Measurements from ENCODE around the gene AARS2. TPM values are rescaled to one million over a fixed set of nuclear protein-coding genes. Genes with fewer than 3 reads are reported as not detected.

Gene AARS2
- total and polyA plus RNA-seq, 12 donors, result 4.7 to 10.9 (median 8.3) TPM

DNA sequence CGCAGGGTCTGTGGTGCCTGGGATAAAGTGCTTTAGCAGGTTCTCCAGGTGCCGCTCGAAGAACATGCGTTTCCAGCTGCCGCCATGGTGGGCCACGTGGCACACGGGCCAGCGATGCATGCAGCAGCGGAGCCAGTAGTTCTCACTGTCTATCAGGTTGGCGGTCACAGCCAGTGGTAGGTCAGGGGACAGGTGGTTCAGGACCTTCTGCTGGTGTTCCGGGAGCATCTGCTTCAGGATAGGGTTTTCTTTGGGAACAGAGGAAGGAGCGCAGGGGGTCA is 26.9 kb downstream of the AARS2 start:
- H3K27me3 ChIP-seq, result peaks cover 5 to 84% (median 53%) of the 10 kb centered on the region in 7 donors
- 89 to 90% methylated on average over 12 of the region's 12 CpGs for WGBS, 2 donors

DNA sequence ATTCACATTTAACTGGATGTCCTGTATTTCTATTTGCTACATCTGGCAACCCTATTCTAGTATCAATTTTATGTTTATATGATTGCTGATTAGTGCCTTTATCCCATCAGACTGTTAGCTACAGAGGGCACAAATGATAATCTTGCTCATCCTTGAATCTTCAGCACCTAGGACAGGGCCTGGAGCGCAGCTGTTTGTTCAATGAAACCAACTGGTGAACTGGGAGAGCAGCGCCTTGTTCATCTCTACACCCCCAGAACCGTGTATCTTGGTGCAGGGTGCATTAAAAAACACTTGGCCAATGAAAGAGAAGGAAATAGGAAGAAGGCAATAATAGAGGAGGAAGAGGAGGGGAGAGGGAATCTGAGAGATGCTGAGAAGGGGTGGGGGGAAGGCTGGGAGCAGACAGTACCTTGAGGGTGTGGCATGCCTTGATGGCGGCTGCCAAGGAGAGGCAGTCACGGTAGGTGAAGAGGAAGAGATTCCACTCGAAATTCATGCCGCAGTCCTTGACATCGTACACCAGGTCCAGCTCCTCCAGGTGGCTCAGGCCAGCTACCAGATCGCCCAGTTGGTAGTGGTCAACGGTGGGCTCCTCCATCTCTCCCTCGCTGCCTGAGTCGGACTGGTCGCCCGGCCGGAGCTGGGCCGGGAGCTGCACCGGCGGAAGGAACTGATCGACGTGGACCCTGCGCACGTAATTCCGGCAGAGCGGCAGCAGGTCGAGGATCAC is 27.4 kb downstream of the AARS2 start:
- no peak overlapping the region for H3K27ac ChIP-seq

More for the DNA sequence above, 26.9 kb downstream of the AARS2 start:
- H3K4me1 ChIP-seq, result peaks cover 0 to 5% (median 0%) of the 10 kb centered on the region in 9 donors
- DNase-seq (no peak), ATAC-seq (no peak)
- intact Hi-C loops (cut with DNase I), result no loop called here
- H3K4me3 ChIP-seq, result no peak overlapping the region
- H3K36me3 ChIP-seq, result no peaks in the 10 kb centered on the region
- H3K9me3 ChIP-seq, result no peaks in the 10 kb centered on the region
- TF ChIP-seq, protein P1, sequence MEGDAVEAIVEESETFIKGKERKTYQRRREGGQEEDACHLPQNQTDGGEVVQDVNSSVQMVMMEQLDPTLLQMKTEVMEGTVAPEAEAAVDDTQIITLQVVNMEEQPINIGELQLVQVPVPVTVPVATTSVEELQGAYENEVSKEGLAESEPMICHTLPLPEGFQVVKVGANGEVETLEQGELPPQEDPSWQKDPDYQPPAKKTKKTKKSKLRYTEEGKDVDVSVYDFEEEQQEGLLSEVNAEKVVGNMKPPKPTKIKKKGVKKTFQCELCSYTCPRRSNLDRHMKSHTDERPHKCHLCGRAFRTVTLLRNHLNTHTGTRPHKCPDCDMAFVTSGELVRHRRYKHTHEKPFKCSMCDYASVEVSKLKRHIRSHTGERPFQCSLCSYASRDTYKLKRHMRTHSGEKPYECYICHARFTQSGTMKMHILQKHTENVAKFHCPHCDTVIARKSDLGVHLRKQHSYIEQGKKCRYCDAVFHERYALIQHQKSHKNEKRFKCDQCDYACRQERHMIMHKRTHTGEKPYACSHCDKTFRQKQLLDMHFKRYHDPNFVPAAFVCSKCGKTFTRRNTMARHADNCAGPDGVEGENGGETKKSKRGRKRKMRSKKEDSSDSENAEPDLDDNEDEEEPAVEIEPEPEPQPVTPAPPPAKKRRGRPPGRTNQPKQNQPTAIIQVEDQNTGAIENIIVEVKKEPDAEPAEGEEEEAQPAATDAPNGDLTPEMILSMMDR (IDR thresholded peaks at IDR 0.05), result no peak
- no peak overlapping the region for H3K27ac ChIP-seq

DNA sequence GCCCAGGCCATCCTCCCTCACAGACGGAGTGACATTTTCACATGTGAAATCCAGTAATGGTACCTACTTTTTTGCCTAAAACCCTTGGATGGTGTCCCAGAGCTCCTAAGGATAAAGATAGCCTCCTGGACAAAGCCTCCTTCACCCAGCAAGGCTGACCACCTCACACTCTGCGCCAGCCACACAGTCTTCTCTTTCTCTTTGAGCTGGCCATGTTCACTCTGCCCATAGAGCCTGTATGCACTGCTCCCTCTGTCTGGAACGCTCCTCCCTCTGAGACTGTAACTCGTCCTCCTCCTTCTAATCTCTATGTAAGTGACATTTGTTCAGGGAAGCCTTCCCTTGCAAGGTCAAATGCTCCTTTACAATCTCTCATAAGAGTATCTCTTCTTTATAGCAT is 28.3 kb downstream of the AARS2 start:
- peaks cover 5 to 77% (median 39%) of the 10 kb centered on the region in 7 donors for H3K27me3 ChIP-seq
- ATAC-seq (no peak), DNase-seq (no peak)
- intact Hi-C loops (cut with DNase I), result no loop called here
- WGBS, 2 donors, result 64 to 66% methylated on average over 4 of the region's 4 CpGs
- H3K9me3 ChIP-seq, result no peaks in the 10 kb centered on the region
- TF ChIP-seq, protein P1 (IDR thresholded peaks at IDR 0.05), result no peak
- H3K4me3 ChIP-seq, result no peak overlapping the region
- H3K36me3 ChIP-seq, result no peaks in the 10 kb centered on the region
- peaks cover 0 to 5% (median 0%) of the 10 kb centered on the region in 9 donors for H3K4me1 ChIP-seq
- H3K27ac ChIP-seq, result no peak overlapping the region

More for the DNA sequence above, 27.4 kb downstream of the AARS2 start:
- no peaks in the 10 kb centered on the region for H3K36me3 ChIP-seq
- ATAC-seq, result no peak
- H3K4me3 ChIP-seq, result no peak overlapping the region
- H3K9me3 ChIP-seq, result no peaks in the 10 kb centered on the region
- peaks cover 0 to 5% (median 0%) of the 10 kb centered on the region in 9 donors for H3K4me1 ChIP-seq
- H3K27me3 ChIP-seq, result peaks cover 5 to 84% (median 47%) of the 10 kb centered on the region in 7 donors
- WGBS, 2 donors, result 69 to 79% methylated on average over 25 of the region's 25 CpGs
- TF ChIP-seq, protein P1 (IDR thresholded peaks at IDR 0.05), result no peak
- no peak for DNase-seq
- intact Hi-C loops (cut with DNase I), result no loop called here

DNA sequence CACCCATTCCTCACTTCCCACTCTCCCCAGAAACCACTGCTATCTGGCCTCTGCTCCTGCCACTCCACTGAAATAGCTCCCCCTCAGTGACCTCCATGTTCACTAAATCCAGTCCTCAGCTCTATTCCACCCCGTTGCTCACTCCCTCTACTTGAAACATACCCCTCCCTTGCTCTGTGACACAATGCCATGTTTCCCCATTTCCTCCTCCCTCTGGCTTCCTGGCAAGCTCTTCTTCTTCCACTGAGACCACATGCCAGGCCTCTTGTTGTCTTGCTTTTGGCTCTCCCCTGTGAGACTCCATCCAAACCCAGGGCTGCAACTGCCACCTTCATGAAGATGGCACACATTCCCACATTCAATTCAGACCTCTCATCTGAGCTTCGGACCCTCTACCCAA is 29.0 kb downstream of the AARS2 start:
- H3K27ac ChIP-seq, result no peak overlapping the region
- no peaks in the 10 kb centered on the region for H3K36me3 ChIP-seq
- intact Hi-C loops (cut with DNase I), result no loop called here
- H3K4me1 ChIP-seq, result peaks cover 0 to 5% (median 0%) of the 10 kb centered on the region in 9 donors
- no peak overlapping the region for H3K4me3 ChIP-seq
- 48% methylated on average over 2 of the region's 2 CpGs for WGBS, 2 donors
- no peak for ATAC-seq
- TF ChIP-seq, protein P1 (IDR thresholded peaks at IDR 0.05), result no peak
- DNase-seq, result no peak
- H3K27me3 ChIP-seq, result peaks cover 5 to 71% (median 31%) of the 10 kb centered on the region in 7 donors
- H3K9me3 ChIP-seq, result no peaks in the 10 kb centered on the region

Measured in heart right ventricle (tissue), 16 donors.